Cortex of kidney (tissue), 1 donor: ENCODE data around the gene VTI1A.
"Not testable (repeated sequence)": the region's sequence is repeated elsewhere in the genome, so short reads cannot be mapped to it uniquely, and the experiment has no call there.

ENCODE experiments used
- DNase-seq: peaks from one replicate; lab custom pipeline; 2025; lab: John Stamatoyannopoulos, UW

VTI1A gene

GRCh38 chr10:112835944-112836451 is 389.0 kb downstream of the VTI1A start:
- DNase-seq: no peak

- no peak for DNase-seq
Measured at GRCh38 chr10:112838784-112839481, 391.9 kb downstream of the VTI1A start.

- DNase-seq: no peak
Measured at GRCh38 chr10:112839928-112840654, 393.1 kb downstream of the VTI1A start.

- no peak for DNase-seq
Measured at GRCh38 chr10:112841549-112841948, 394.5 kb downstream of the VTI1A start.

- DNase-seq: no peak
Measured at GRCh38 chr10:112842832-112843360, 395.9 kb downstream of the VTI1A start.

- no peak for DNase-seq
Measured at GRCh38 chr10:112843623-112844022, 396.6 kb downstream of the VTI1A start.

GRCh38 chr10:112844681-112845544 is 397.9 kb downstream of the VTI1A start:
- DNase-seq: no peak

GRCh38 chr10:112847778-112848177 is 400.8 kb downstream of the VTI1A start:
- DNase-seq: no peak

- DNase-seq: no peak
Measured at GRCh38 chr10:112848228-112848627, 401.2 kb downstream of the VTI1A start.

- no peak for DNase-seq
Measured at GRCh38 chr10:112848868-112849430, 401.9 kb downstream of the VTI1A start.

- no peak for DNase-seq
Measured at GRCh38 chr10:112849546-112849945, 402.5 kb downstream of the VTI1A start.

GRCh38 chr10:112851181-112851580 is 404.2 kb downstream of the VTI1A start:
- no peak for DNase-seq

- DNase-seq: no peak
Measured at GRCh38 chr10:112851588-112852211, 404.7 kb downstream of the VTI1A start.

GRCh38 chr10:112852306-112852705 is 405.3 kb downstream of the VTI1A start:
- DNase-seq: no peak

- DNase-seq: no peak
Measured at GRCh38 chr10:112855134-112855533, 408.1 kb downstream of the VTI1A start.

- DNase-seq: no peak
Measured at GRCh38 chr10:112857493-112857892, 410.5 kb downstream of the VTI1A start.

GRCh38 chr10:112858986-112859651 is 412.1 kb downstream of the VTI1A start:
- DNase-seq: no peak

GRCh38 chr10:112859793-112860192 is 412.8 kb downstream of the VTI1A start:
- DNase-seq: no peak

- DNase-seq: not testable (repeated sequence)
Measured at GRCh38 chr10:112863461-112863860, 416.4 kb downstream of the VTI1A start.
